DND-41 (cell line): ENCODE data around the gene REELD1.

Experiments
- CTCF ChIP-seq: IDR thresholded peaks from 2 replicates; pipeline ENCODE4 v1.5.1; 2012; ENCODE audit warnings: borderline replicate concordance, low read length, moderate library complexity, mild to moderate bottlenecking; ENCODE audit not compliant: poor library complexity, severe bottlenecking; ENCODE audit errors: extremely low read depth
- EZH2 ChIP-seq: IDR thresholded peaks from 3 replicates; pipeline ENCODE4 v1.6.1; 2012; ENCODE audit warnings: borderline replicate concordance, low read depth, mild to moderate bottlenecking, moderate library complexity, low read length, inconsistent platforms; ENCODE audit not compliant: severe bottlenecking

- TF ChIP-seq EZH2 (no peak), CTCF (no peak)
Observed at GRCh38 chr4:146256328-146256727, 42.0 kb downstream of the REELD1 start.
